GM08714 (cell line): ENCODE results near the gene COX8C.

ENCODE experiments used
- H3K4me3 ChIP-seq: fragments of 200-500 bp; sonication (Bioruptor generic); 2 replicates; pipeline ENCODE4 v1.5.1; 2014; ENCODE audit warnings: mild to moderate bottlenecking, low read length, inconsistent platforms
- ZNF274 ChIP-seq: IDR thresholded peaks from 2 replicates; pipeline ENCODE4 v1.6.1; 2012; ENCODE audit warnings: mild to moderate bottlenecking, low read depth, low read length

Gene COX8C

GRCh38 chr14:93317210-93317874 is 29.6 kb upstream of the COX8C start:
- no peak overlapping the region for H3K4me3 ChIP-seq
- no peak for TF ChIP-seq ZNF274

DNA sequence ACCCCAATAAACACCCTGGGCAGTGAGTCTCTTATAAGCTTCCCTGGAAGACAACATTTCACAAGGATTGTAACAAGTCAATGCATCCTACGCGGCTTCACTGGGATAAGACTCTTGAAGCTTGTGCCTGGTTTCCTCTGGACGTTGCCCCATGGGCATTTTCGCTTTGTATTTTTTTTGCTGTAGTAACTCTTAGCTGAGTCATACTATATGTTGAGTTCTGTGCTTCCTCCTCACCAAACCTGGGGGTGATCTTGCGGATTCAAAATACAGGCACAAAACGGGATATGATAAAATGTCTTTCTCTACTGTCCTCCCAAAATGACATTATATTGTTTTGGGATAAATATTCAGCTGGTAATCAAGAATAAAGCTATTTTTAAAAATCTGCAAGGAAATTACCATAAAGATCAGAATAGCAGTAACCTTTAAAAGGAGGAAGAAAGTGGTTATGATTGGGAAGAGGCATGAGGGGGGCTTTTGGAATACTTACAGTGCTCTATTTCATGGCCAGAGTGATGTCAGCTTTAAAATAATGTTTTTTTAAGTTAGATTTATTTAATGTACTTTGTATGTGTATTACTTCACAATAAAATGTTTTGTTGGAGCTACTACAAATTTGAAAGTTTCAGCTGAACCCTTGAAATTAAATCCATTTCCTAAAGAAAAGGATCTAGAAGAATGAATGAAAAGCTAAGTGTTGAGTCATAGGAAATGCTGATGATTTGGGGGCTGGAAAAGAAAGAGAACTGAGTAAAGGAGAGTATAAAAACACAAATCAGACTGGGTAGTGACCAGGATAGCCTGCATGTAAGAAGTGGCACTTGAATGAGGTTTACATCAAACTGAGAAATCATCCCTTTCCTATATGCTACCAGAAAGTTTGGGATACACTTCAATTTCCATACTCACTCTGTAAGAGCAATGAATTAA is 28.8 kb upstream of the COX8C start:
- H3K4me3 ChIP-seq = no peak overlapping the region

GRCh38 chr14:93318927-93319326 is 28.1 kb upstream of the COX8C start:
- no peak overlapping the region for H3K4me3 ChIP-seq
- no peak for TF ChIP-seq ZNF274

More for the DNA sequence above, 28.8 kb upstream of the COX8C start:
- no peak for TF ChIP-seq ZNF274

DNA sequence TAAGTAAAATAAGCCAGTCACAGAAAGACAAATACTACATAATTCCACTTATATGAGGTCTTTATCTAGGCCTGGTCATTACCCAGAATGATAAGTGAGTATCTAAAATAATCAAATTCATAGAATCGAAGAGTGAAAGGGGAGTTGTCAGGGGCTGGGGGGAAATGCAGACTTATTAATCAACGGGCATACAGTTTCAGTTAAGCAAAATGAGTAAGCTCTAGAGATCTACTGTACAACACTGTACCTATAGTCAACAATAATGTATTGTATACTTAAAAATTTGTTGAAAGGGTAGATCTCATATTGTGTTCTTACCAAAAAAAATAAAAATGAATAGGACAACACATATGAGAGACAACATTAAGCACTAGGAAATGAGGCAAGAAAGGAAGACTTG is 27.5 kb upstream of the COX8C start:
- TF ChIP-seq ZNF274 = no peak
- no peak overlapping the region for H3K4me3 ChIP-seq

GRCh38 chr14:93319958-93320357 is 27.0 kb upstream of the COX8C start:
- H3K4me3 ChIP-seq = peak overlapping the region; percentile 23; the same call in 1 of the 2 replicates
- no peak for TF ChIP-seq ZNF274

GRCh38 chr14:93320489-93320888 is 26.5 kb upstream of the COX8C start:
- no peak for TF ChIP-seq ZNF274

GRCh38 chr14:93322929-93323599 is 23.9 kb upstream of the COX8C start:
- no peak overlapping the region for H3K4me3 ChIP-seq
- TF ChIP-seq ZNF274 = no peak

More at GRCh38 chr14:93320489-93320888, 26.5 kb upstream of the COX8C start:
- H3K4me3 ChIP-seq = peak overlapping the region; percentile 23; the same call in 1 of the 2 replicates

- TF ChIP-seq ZNF274 = no peak
- no peak overlapping the region for H3K4me3 ChIP-seq
Measured at GRCh38 chr14:93323600-93324174, 23.3 kb upstream of the COX8C start.

GRCh38 chr14:93326196-93326595 is 20.8 kb upstream of the COX8C start:
- H3K4me3 ChIP-seq = no peak overlapping the region
- no peak for TF ChIP-seq ZNF274

DNA sequence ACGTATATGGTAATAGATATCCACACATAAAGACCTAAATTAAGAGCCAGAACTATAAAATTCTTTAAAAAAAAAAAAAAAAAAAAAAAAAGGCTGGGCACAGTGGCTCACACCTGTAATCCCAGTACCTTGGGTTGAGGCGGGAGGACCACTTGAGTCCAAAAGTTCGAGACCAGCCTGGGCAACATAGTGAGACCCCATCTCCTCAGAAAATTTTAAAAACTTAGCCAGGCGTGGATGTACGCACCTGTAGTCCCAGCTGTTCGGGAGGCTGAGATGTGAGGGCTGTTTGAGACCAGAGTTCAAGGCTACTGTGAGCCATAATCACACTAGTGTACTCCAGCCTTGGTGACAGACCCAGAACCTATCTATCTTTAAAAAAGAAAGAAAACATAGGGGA is 18.4 kb upstream of the COX8C start:
- H3K4me3 ChIP-seq = no peak overlapping the region
- no peak for TF ChIP-seq ZNF274

- TF ChIP-seq ZNF274 = no peak
- H3K4me3 ChIP-seq = peak overlapping the region; percentile 36; the same call in 1 of the 2 replicates
Measured at GRCh38 chr14:93329965-93330608, 16.9 kb upstream of the COX8C start.

- H3K4me3 ChIP-seq = no peak overlapping the region; the same call in 1 of the 2 replicates
Measured at GRCh38 chr14:93330609-93331000, 16.4 kb upstream of the COX8C start.

DNA sequence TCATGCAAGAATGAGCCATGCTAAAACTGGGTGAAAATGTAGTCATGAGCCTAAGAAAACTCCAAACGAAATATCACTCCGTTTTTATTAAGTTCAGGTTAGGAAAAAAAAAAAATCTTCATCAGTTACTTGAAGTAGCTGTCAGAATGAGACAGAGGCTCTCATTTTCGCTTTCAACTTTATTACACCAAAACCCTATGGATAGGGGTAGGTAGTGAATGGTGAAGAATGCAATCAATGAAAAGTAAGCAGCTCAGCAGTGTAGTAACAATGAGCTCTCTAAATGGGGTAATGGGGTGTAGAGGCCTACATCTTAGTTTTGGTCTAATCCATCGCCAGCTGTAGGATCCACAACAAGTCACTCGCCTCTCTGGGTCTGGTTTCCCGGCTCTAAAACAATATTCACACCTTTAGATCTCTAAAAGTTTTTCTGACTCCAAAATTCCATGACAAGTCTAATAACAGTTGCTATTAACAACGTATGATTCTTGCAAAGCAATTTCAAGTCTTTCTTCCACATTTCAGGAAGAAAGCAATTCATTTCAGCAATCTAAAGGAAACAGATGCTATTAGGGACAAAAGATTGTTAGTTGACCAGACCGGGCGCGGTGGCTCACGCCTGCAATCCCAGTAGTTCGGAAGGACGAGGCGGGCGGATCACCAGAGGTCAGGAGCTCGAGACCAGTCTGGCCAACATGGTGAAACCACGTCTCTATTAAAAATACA is 15.8 kb upstream of the COX8C start:
- peak overlapping the region; percentile 95 for H3K4me3 ChIP-seq
- no peak for TF ChIP-seq ZNF274

More at GRCh38 chr14:93330609-93331000, 16.4 kb upstream of the COX8C start:
- no peak for TF ChIP-seq ZNF274
